Prostate gland (tissue), 2 donors: Measurements from ENCODE around the gene ERCC5. TPM values are rescaled to one million over a fixed set of nuclear protein-coding genes. Genes with fewer than 3 reads are reported as not detected.

Experiments
- DNase-seq: peaks from one replicate; pipeline ENCODE4 v3.0.0-alpha.2; 2019; ENCODE audit warnings: low spot score
- H3K27ac ChIP-seq, 2 donors: fragments of 200-600 bp; sonication (generic); 2 replicates each; pipeline ENCODE4 v1.5.1; 2017 to 2019
- H3K27me3 ChIP-seq: fragments of 200-600 bp; sonication (generic); replicated peaks from 2 replicates; pipeline ENCODE4 v1.5.1; 2019; ENCODE audit not compliant: insufficient read depth
- H3K36me3 ChIP-seq, 2 donors: fragments of 200-600 bp; sonication (generic); 1 replicate in 1 of 2; 2 replicates in 1 of 2; pipeline versions ENCODE4 v1.5.1 to v1.8.1; 2017 to 2019
- H3K4me1 ChIP-seq: fragments of 200-600 bp; sonication (generic); replicated peaks from 2 replicates; pipeline ENCODE4 v1.5.1; 2019
- H3K4me3 ChIP-seq, 2 donors: fragments of 200-600 bp; sonication (generic); 2 replicates each; pipeline ENCODE4 v1.5.1; 2017 to 2019
- H3K9me3 ChIP-seq: fragments of 200-600 bp; sonication (generic); 2 replicates; pipeline ENCODE4 v1.5.1; 2017
- CTCF ChIP-seq, 4 experiments: fragments of 200-600 bp in 2 of 4; fragments of 450-650 bp in 2 of 4; sonication (generic) in 2 of 4; IDR thresholded peaks; 1 replicate in 3 of 4; 2 replicates in 1 of 4; pipeline ENCODE4 v1.5.1; 2016 to 2019; ENCODE audit warnings: antibody characterized with exemption in 4 of 4, mild to moderate bottlenecking in 2 of 4, moderate library complexity in 2 of 4
- POLR2A ChIP-seq: fragments of 450-650 bp; IDR thresholded peaks from one replicate; pipeline ENCODE4 v1.6.1; 2016; ENCODE audit warnings: antibody characterized with exemption, mild to moderate bottlenecking
- POLR2AphosphoS5 ChIP-seq: sonication (generic); formaldehyde crosslinking; IDR thresholded peaks from one replicate; pipeline ENCODE4 v1.6.1; 2017; ENCODE audit warnings: antibody characterized with exemption
- WGBS: methylation state at CpG from one replicate; pipeline ENCODE4 v1.1.5; 2018; 5-methylcytosine and 5-hydroxymethylcytosine counted together
- intact Hi-C: fragments of 100-400 bp; cut with DNase I; formaldehyde crosslinking; loops from one replicate; pipeline ENCODE4 v1.14.2; 2022
- total RNA-seq, 2 donors: library from RNA; depleted of rRNA; stranded (reverse); fragments of >200 nt; gene quantifications; one replicate each; pipeline ENCODE4 v1.1.0, GENCODE V29; 2016

The ERCC5 gene
- total RNA-seq, 2 donors from 2014 or later, result 60.9 to 72.7 TPM

- no peak overlapping the region for H3K27ac ChIP-seq
- WGBS, result 89% methylated on average over 5 of the region's 5 CpGs
- H3K4me3 ChIP-seq, result no peak overlapping the region
- H3K36me3 ChIP-seq, result no peaks in the 10 kb centered on the region
- no peak for TF ChIP-seq POLR2AphosphoS5
- TF ChIP-seq CTCF (IDR thresholded peaks at IDR 0.05), result no peak
- no peak for TF ChIP-seq POLR2A
- no peaks in the 10 kb centered on the region for H3K9me3 ChIP-seq
- no peak for DNase-seq
- no peaks in the 10 kb centered on the region for H3K27me3 ChIP-seq
- H3K4me1 ChIP-seq, result no peaks in the 10 kb centered on the region
- intact Hi-C loops, result no loop called here
These were observed 6.4 kb upstream of the ERCC5 start for GRCh38 chr13:102839462-102839861.

- H3K27ac ChIP-seq, result peak overlapping the region; percentile 88 to 95
- peak overlapping the region; percentile 72 to 74 for H3K4me3 ChIP-seq
- intact Hi-C loops, result loop anchor here (1.0 to 5.0 kb wide), 3 partner anchors 43 to 263 kb away; partner anchors contain the start of gene TPP2
- H3K36me3 ChIP-seq, result no peaks in the 10 kb centered on the region
- H3K9me3 ChIP-seq, result no peaks in the 10 kb centered on the region
- H3K4me1 ChIP-seq, result peaks cover 2% of the 10 kb centered on the region
- 2% methylated on average over 13 of the region's 13 CpGs for WGBS
- no peaks in the 10 kb centered on the region for H3K27me3 ChIP-seq
- no peak for DNase-seq
- TF ChIP-seq CTCF (IDR thresholded peaks at IDR 0.05) (no peak), POLR2A (no peak), POLR2AphosphoS5 (no peak)
These were observed 573 bp upstream of the ERCC5 start for GRCh38 chr13:102845289-102845629.

GRCh38 chr13:102846261-102847015 lies 606 bp downstream of the ERCC5 start:
- no peaks in the 10 kb centered on the region for H3K9me3 ChIP-seq
- TF ChIP-seq POLR2AphosphoS5 (peak; percentile 8), POLR2A (no peak)
- H3K36me3 ChIP-seq, result no peaks in the 10 kb centered on the region
- peak; percentile 26 for DNase-seq
- peak overlapping the region; percentile 72 to 74 for H3K4me3 ChIP-seq
- H3K27me3 ChIP-seq, result no peaks in the 10 kb centered on the region
- intact Hi-C loops, result loop anchor here (2.0 to 5.0 kb wide), 3 partner anchors 44 to 264 kb away; partner anchors contain the start of gene TEX30
- 1% methylated on average over 31 of the region's 31 CpGs for whole genome bisulfite sequencing
- H3K4me1 ChIP-seq, result peaks cover 2% of the 10 kb centered on the region
- peak overlapping the region; percentile 88 to 95 for H3K27ac ChIP-seq

GRCh38 chr13:102847272-102848234 lies 1.7 kb downstream of the ERCC5 start:
- peak overlapping the region; percentile 88 to 95 for H3K27ac ChIP-seq
- WGBS, result 13% methylated on average over 12 of the region's 12 CpGs

More at GRCh38 chr13:102847272-102848234, 1.7 kb downstream of the ERCC5 start:
- Histone ChIP-seq H3K27me3 (no peaks in the 10 kb centered on the region), H3K4me1 (peaks cover 2% of the 10 kb centered on the region), H3K36me3 (no peaks in the 10 kb centered on the region), H3K4me3 (peak overlapping the region; percentile 72 to 74), H3K9me3 (no peaks in the 10 kb centered on the region)
- no peak for DNase-seq
- intact Hi-C loops, result loop anchor here (2.0 to 5.0 kb wide), 3 partner anchors 45 to 265 kb away; partner anchors contain the start of gene TEX30
- TF ChIP-seq CTCF (IDR thresholded peaks at IDR 0.05), result peak; percentile 36 to 73 (median 62)
- no peak for TF ChIP-seq POLR2AphosphoS5
